GM20431 (cell line): ENCODE measurements around the gene GPC3.

ENCODE experiments used
- in situ Hi-C: fragments of 300-500 bp; cut with MseI, MboI; formaldehyde crosslinking; loops from one replicate; pipeline ENCODE4 v1.15.0; 2020; ENCODE audit warnings: low sequenced_read_pairs; ENCODE audit not compliant: unreplicated experiment

GPC3 gene

DNA sequence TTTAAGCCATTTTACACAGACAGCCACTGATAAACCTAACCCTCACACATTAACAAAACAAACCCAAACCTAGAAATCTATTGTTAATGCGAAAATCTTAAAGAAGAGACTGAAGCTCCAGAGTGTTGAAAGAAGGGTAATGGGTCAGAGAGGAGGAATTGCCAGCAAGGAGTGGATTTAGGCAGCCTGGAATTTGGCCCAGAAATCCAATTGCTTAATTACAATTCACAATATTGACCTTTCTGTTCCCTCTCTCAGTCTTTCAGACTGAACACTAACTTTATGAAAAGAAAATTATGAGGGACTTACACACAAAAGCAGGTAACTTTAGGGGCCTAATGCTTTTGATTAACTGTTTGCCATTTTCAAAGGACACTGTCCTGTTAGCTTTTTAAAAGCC is 384.9 kb downstream of the GPC3 start:
- in situ Hi-C loops = no loop called here

- in situ Hi-C loops = no loop called here
Measured at GRCh38 chrX:133598601-133599335, 386.6 kb downstream of the GPC3 start.

- in situ Hi-C loops = no loop called here
Measured at GRCh38 chrX:133594156-133594555, 391.2 kb downstream of the GPC3 start.

DNA sequence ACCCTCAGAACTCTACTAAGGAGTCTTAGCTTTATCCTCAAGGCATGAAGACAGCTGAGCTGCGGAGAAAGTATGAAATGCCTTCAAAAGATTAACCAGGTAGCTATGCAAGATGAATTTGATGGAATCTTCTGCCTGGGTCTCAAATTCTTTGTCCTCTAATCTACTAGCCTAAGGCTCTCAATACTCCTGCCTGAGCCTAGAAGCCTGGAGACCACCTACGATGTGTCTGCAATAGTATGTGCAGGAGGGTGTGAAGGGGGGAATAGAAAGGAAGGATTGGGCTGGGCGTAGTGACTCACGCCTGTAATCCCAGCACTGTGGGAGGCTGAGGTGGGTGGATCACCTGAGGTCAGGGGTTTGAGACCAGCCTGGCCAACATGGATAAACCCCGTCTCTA is 391.9 kb downstream of the GPC3 start:
- in situ Hi-C loops = no loop called here

DNA sequence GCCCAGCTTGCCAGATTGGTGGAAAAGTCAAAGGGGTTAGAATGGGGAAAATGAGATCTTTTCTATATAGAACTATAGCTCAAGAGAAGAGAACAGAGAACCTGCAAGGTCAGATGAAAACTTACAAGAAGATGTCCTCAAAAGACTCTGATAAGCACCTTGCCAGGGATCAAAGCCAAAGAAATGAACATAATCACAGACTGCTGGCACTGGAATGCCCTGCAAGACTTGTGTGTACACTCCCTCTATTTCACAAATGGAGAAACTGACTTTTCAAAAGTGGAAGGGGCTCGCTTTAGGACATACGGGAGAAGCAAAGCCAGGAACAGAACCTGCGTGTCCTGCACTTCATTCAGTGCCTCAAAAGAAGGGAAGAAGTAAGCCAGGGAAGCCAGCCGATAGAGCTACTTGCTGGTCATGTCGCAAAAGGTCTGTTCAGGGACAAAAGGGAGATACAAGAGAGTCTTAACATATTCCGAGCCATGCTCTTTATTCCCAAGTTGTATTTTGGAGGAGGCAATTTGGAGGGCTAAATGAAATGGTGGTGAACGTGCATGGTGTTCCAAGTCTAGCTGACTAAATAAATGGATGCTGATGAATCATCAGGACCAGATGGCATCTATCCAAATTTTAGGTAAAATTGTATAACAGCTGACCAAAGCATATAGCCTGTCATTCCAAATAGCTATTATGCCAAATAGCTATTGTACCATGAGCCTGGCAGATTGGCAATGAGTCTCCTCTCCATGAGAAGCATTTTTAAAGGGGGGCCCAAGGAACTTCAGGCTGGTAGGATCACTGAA is 394.5 kb downstream of the GPC3 start:
- in situ Hi-C loops = no loop called here

DNA sequence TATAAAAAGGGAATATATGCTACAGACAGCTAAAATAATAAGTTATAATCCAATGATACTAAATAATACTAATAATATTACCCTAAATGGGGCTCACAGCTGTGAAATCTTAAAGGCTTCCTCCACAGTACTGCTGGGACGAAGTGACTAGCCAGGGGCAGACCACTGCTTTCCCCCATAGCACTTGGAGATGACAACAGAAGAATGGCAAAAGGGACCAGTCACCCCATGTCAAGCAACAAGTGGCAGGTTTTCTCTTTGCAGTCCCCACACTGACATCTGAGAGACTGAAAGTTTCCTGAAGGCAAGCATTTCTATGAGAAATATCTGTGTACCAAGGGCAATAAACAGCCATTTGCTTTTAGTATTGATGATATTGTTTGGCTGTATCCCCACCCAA is 396.6 kb downstream of the GPC3 start:
- in situ Hi-C loops = no loop called here

GRCh38 chrX:133587818-133588217 is 397.6 kb downstream of the GPC3 start:
- in situ Hi-C loops = no loop called here

DNA sequence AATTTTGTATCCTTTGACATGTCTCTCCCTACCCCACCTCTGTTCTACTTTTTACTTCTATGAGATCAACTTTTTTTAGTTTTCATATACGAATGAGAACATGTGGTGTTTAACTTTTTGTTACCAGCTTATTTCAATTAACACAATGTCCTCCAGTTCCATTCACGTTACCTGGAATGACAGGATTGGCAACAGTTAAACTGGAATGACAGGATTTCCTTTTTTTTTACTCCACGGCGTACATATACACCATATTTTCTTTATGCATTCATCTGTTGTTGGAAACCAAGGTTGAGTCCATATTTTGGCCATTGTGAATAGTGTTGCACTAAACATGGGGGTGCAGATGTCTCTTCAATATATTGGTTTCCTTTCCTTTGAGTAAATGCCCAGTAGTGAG is 398.3 kb downstream of the GPC3 start:
- in situ Hi-C loops = no loop called here

GRCh38 chrX:133586443-133586842 is 399.0 kb downstream of the GPC3 start:
- in situ Hi-C loops = no loop called here

DNA sequence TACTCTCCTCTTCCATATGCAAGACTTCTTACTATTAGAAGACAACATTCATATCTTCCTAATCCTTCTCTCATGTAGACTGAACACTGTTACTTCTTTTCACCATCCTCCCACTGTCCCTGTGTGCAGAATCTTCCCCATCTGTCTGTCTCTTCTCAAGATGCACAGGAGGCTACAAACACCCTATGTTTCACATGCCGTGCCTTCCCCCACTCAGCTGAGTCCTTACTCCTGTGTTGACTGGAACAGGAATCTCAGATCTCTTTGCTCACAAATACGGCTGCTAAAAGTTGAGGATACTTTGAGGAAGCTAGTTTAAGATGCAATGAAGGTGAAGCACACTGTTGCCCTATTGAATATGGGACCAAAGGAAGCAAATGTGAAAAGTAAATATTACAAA is 401.6 kb downstream of the GPC3 start:
- in situ Hi-C loops = no loop called here

GRCh38 chrX:133580625-133581024 is 404.8 kb downstream of the GPC3 start:
- in situ Hi-C loops = no loop called here

- in situ Hi-C loops = no loop called here
Measured at GRCh38 chrX:133579631-133580030, 405.8 kb downstream of the GPC3 start.

GRCh38 chrX:133576876-133577275 is 408.5 kb downstream of the GPC3 start:
- in situ Hi-C loops = no loop called here

DNA sequence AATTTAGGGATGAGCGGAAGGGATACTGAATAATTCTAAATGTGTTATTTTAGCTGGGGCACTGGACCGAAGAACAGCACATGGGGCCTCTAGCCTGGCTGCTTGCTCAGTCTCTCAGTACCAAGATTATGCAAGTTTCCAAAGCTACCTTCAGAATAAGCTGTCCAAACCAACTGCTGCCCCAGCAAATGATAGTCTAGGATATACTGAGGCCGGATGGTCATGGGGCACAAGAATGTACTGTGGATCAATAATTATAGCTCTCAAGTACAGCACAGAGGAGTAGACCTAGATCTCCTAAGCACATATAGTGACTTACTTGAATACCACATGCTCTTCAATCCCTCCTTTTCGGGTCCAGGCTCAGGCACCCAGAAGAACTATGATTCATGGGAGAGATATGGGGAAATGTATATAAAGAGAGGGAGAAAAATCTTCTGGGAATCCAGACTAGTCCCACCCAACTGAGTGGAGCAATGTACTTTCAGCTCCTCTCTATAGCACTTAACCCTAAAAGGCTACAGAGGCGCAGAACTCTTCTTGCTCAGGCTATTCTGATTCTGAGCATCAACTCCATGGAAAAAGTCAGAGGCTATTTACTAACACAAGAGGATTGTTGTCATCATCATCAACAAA is 409.8 kb downstream of the GPC3 start:
- in situ Hi-C loops = no loop called here

- in situ Hi-C loops = no loop called here
Measured at GRCh38 chrX:133574716-133575115, 410.7 kb downstream of the GPC3 start.

DNA sequence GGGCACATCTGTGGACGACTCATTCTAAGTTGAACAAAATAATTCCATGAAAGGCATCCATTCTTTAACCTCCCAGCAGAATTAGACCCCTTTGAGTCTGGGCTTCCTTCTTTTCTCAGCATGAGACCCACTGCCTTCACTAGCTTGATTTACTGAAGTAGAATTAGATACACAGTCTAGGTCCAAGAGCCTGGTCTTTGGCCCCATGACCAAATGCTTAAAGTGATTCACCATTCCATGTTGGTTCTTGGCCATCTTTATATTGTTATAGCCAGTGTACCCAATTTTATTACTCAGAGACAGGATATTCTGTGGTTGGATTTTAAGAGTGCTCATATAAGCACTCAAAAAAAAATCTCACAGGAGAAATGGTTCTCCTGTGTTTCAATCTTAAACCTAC is 414.8 kb downstream of the GPC3 start:
- in situ Hi-C loops = no loop called here

DNA sequence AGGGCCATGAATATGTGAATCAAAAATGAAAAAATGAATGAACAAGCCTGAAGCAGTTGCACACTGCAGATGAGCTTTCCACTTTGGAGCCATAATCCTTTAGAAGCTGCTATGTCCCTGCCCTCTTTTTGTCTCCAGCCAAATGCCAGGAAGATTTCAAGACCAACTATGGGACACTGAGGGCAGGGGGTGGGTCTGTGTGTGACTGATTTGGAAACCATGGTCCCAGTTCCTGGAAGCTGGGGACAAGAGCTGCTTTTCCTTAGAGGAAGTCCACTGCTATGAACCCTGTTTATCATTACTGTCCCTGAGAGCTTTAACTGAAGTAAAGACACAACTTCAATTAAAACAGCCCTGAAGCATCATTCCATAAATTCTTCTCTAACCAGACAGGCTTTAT is 416.2 kb downstream of the GPC3 start:
- in situ Hi-C loops = no loop called here

- in situ Hi-C loops = no loop called here
Measured at GRCh38 chrX:133568109-133568508, 417.3 kb downstream of the GPC3 start.

DNA sequence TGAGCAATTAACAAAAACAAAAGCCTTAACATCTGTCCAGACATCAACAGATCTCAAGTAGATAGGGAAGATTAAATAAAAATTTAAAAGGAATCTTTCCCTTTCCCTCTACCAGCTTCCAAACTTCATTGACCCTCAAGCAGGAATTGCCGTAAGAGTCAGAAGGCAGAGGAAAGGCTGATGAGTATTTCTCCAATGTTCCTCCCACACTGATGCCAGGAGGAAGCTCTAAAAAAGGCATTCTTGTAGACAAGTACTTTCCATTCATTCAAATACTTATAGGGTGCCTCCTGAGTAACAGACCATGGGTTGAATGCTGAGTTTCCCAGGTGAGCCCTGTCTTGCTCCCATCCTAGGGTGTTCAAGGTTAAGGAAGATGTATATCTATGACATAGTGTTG is 418.5 kb downstream of the GPC3 start:
- in situ Hi-C loops = no loop called here

DNA sequence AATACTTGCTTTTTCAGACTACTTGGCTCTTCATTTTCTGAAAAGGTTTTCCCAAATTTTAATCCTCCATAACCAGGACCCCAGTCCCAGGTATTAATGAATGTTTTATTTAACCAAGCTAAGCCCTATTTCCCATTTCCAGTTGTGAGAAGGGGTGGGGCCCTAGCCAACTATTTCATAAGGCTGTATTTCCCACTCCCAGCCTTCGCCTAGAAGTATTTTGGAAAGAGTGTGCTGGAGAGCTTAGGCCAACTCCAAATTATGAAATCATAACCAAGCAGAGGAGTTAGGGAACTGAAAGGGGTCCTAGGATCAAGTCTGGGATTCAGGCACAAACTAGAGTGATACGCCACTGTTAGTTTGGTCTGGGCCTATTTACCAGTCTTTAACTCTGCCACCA is 421.7 kb downstream of the GPC3 start:
- in situ Hi-C loops = no loop called here

DNA sequence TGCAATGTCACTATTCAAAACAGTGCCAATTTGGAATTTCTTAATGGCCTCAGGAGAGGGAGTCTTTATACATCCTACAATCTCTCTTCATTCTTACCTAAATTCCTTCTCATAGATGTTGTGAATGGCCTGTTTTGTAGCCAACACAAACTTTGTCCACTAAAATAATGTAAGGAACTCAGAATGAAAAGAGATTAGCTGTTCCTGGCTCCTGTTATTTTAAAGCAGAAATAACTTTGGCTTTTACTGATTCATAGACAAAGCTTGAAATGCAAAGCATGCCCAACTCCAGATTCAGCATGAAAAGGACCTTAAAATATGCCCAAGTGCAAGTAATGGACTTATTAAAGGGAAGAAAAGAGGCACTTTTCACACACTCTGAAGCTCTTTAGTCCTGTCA is 424.1 kb downstream of the GPC3 start:
- in situ Hi-C loops = no loop called here
